Activated CD4-positive, alpha-beta T cell treated with anti-CD3 and anti-CD28 coated beads, Interleukin-2, amount 50 U/mL, for 1 hour (primary cell): Measurements from ENCODE around the gene BRIP1.
"Not testable (repeated sequence)": the region's sequence is repeated elsewhere in the genome, so short reads cannot be mapped to it uniquely, and the experiment has no call there.

Source experiments
- DNase-seq: peaks from one replicate; pipeline ENCODE4 v3.0.0-alpha.2; 2020

The BRIP1 gene

DNA sequence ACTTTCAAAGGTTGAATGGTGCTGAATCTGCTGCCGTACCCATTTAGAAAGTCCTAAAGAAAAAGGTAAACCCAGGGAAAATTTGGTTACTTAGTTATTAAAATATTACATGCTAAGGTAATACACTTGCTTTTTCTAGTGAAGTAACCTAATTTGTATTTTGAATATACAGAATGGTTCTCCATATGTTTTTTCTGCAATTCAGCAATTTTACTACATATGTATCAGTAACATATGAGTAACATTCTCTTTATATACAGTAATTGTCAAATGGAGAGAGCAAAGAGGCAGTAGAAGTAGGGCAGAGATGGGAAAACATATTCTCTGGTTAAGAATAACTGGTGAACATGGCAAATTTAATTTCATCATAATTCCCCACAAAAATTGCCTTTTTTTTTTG, 177.2 kb downstream of the BRIP1 start:
- no peak for DNase-seq

DNA sequence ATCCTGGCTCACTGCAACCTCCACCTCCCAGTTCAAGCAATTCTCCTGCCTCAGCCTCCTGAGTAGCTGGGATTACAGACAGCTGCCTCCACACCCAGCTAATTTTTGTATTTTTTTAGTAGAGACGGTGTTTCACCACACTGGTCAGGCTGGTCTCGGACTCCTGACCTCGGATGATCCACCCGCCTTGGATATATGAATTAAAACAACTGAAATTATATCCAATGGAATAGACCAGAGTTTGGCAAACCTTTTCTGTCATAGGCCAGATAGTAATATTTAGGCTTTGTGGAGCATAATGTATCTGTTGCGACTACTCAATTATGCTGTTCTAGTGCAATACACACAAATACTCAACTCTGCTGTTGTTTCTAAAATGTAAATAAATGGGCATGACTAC, 178.5 kb downstream of the BRIP1 start:
- no peak for DNase-seq

DNA sequence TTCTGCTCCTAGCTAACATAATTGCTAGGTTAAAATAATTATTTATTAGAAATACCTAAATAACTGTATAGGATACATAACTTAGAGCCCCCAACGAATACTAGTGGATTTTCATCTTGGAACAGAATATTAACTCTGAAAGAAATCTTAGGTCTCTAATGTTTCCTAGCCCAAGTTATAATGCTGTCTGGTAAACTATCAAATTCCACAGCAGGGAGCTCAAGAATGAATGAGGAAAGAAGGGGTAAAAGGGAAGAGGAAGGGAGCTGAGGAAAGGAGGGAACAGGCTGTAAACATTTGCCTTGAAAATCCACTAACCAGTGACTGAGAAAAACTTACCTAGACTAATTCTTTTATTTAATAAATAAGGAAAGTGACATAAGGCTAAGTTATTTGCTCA, 179.2 kb downstream of the BRIP1 start:
- DNase-seq, result no peak

DNA sequence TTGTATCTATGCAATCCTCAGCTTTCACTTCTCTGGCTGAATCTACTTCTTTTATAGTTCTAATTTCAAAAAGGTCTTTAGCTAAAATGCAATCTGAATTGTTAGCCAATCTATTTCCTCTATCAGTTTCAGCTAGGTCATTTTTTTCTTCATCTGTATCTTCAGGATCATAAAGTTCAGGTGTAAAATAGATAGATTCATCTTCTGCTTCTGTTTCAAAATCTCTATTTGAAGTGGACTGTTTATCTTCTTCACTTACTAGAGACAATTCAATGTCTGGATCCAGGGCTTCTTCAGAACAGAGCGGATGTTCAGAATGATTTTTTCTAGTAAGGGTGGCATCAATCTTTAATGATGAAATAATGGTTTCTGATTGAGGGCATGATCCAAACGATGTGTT, 179.9 kb downstream of the BRIP1 start:
- no peak for DNase-seq

DNA sequence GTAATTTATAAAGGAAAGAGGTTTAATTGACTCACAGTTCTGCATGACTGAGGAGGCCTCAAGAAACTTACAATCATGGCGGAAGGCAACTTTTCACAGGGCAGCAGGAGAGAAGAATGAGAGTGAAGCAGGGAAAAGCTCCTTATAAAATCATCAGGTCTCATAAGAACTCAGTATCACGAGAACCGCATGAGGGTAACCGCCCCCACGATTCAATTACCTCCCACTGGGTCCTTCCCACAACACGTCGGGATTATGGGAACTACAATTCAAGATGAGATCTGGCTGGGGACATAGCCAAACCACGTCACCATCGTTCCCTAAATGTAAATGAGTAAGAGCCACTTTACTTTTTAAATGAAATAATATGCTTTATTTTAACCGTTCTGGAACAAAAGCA, 182.4 kb downstream of the BRIP1 start:
- no peak for DNase-seq

DNA sequence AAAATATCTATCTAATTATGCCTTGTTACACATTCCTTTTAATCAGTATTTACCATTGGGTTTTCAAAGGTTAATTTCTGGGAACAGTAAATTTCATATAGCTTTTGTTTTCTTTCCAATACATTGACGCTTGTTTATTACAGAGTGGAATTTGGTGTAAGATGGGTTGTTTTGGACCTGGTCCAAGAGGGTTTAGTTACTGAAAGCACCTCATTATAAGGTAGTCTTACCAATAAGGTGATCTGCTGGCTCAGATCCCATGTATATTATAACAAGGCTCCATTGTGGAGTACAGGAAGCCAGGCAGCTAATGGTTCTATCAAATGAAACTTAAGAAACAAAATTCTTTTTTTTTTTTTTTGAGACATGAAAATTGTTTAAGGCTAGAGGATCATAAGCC, 185.0 kb downstream of the BRIP1 start:
- DNase-seq, result no peak

DNA sequence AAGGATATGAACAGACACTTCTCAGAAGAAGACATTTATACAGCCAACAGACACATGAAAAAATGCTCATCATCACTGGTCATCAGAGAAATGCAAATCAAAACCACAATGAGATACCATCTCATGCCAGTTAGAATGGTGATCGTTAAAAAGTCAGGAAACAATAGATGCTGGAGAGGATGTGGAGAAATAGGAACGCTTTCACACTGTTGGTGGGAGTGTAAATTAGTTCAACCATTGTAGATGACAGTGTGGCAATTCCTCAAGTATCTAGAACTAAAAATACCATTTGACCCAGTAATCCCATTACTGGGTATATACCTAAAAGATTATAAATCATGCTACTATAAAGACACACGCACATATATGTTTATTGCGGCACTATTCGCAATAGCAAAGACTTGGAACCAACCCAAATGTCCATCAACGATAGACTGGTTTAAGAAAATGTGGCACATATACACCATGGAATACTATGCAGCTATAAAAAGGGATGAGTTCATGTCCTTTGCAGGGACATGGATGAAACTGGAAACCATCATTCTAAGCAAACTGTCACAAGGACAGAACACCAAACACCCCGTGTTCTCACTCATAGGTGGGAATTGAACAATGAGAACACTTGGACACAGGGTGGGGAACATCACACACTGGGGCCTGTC, 186.0 kb downstream of the BRIP1 start:
- not testable (repeated sequence) for DNase-seq

DNA sequence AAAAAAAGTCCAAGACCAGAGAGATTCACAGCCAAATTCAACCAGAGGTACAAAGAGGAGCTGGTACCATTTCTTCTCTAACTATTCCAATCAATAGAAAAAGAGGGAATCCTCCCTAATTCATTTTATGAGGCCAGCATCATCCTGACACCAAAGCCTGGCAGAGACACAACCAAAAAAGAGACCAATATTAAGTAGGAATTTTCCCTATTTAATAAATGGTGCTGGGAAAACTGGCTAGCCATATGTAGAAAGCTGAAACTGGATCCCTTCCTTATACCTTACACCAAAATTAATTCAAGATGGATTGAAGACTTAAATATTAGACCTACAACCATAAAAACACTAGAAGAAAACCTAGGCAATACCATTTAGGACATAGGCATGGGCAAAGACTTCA, 186.8 kb downstream of the BRIP1 start:
- not testable (repeated sequence) for DNase-seq

DNA sequence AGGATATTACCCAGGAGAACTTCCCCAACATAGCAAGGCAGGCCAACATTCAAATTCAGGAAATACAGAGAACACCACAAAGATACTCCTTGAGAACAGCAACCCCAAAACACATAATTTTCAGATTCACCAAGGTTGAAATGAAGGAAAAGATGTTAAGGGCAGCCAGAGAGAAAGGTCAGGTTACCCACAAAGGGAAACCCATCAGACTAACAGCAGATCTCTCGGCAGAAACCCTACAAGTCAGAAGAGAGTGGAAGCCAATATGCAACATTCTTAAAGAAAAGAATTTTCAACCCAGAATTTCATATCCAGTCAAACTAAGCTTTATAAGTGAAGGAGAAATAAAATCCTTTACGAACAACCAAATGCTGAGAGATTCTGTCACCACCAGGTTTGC, 188.7 kb downstream of the BRIP1 start:
- DNase-seq, result not testable (repeated sequence)

DNA sequence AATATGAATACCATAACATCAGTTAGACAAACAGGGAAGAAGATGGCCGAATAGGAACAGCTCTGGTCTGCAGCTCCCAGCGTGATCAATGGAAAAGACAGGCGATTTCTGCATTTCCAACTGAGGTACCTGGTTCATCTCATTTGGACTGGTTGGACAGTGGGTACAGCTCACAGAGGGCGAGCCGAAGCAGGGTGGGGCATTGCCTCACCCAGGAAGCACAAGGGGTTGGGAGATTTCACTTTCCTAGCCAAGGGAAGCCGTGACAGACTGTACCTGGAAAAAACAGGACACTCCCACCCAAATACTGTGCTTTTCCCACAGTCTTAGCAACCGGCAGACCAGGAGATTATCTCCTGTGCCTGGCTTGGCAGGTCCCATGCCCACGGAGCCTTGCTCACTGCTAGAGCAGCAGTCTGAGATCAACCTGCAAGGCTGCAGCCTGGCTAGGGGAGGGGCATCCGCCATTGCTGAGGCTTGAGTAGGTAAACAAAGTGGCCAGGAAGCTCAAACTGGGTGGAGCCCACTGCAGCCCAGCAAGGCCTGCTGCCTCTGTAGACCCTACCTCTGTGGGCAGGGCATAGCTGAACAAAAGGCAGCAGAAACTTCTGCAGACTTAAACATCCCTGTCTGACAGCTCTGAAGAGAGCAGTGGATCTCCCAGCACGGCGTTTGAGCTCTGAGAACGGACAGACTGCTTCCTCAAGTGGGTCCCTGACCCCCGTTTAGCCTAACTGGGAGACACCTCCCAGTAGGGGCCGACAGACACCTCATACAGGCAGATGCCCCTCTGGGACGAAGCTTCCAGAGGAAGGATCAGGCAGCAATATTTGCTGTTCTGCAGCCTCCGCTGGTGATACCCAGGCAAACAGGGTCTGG, 190.1 kb downstream of the BRIP1 start:
- not testable (repeated sequence) for DNase-seq

DNA sequence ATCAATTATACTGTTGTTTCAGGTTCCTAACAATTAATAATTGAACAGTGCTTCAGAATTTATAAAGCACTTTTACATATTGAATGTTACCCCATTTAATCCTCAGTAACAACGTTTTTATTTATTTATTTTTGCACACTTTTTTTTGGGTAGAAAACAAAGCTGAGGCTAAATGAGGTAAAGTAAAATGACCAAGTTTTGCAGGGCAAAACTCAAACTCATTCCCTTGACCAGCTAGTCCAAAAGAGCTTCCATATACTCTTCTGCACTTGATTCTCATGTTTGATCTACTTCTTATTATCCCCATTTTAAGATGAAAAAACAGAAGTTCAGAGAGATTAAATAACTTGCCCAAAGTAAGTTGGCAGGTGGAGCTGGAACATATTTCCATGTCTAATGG, 191.2 kb downstream of the BRIP1 start:
- DNase-seq, result no peak

DNA sequence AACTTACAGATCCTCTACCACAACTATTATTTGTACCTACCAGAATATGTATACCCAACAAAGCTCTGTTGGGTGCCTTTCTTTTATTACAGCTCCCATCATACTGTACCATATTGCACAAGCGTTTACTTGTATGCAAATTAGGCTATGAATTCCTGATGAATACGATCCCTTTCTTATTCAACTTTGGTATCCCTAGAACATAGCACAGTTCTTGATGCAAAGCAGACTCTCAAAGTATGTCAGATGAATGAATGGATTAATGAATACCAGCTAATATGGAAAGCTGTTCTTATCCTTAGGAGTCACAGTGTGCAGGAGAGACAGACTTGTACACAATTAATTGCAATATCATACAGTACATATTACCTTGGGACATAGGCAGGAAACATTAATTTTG, 192.6 kb downstream of the BRIP1 start:
- DNase-seq, result no peak

DNA sequence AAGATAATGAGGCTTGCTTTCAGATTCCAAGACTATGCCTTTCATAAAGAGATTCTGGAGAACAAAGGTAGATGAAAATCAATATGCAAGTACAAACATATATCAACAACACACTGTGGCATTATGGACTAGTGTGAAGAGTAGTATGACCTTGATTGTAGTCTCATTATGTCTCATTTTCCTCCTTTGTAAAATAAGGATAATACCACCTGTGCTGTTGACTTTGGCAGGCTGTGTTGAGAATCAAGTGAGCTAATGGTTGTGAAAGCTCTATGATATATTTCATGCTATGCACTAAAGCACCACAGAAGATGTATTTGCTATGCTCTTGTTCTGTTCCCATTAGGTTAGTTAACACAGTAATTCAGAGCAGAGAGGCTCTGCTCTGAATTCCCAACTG, 193.8 kb downstream of the BRIP1 start:
- DNase-seq, result no peak

DNA sequence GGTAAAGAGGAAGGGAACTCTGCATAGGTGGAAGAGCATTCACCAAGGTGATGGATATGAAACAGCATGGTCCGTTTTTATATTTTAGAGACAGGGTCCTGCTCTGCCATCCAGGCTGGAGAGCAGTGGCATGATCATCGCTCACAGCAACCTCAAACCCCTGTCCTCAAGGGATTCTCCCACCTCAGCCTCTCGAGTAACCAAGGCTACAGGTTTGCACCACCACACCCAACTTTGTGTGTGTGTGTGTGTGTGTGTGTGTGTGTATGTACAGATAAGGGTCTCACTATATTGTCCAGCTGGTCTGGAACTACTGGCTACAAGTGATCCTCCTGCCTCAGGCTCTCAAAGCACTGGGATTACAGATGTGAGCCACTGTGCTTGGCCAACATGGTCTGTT, 194.8 kb downstream of the BRIP1 start:
- no peak for DNase-seq

DNA sequence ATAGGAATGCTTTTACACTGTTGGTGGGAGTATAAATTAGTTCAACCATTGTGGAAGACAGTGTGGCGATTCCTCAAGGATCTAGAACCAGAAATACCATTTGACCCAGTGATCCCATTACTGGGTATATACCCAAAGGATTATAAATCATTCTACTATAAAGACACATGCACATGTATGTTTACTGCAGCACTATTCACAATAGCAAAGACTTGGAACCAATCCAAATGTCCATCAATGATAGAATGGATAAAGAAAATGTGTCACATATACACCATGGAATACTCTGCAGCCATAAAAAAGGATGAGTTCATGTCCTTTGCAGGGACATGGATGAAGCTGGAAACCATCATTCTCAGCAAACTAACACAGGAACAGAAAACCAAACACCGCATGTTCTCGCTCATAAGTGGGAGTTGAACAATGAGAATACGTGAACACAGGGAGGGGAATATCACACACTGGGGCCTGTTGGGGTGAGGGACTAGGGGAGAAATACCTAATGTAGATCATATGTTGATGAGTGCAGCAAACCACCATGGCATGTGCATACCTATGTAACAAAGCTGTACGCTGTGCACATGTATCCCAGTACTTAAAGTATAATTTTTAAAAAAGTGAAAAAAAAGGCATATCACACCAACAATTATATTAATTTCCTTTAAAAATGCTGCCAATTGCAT, 196.8 kb downstream of the BRIP1 start:
- not testable (repeated sequence) for DNase-seq

DNA sequence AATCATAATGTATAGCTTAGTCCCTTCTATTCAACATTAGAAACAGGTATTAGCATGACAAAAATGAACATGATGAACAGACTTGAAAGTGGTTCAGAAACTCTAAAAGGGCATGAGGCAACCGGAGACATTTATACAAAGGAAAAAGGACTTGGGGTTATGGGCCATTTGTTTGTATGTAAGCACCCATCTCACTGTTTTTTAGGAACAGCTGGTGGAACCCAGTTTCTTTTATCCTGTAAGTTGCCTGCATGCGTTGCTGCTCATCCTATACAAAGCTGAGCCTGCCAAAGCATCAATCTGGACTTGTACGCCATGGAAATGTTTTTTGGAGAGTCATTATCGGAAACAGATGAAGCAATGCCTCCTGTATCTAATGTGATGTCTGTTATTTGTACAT, 200.0 kb downstream of the BRIP1 start:
- DNase-seq, result no peak

DNA sequence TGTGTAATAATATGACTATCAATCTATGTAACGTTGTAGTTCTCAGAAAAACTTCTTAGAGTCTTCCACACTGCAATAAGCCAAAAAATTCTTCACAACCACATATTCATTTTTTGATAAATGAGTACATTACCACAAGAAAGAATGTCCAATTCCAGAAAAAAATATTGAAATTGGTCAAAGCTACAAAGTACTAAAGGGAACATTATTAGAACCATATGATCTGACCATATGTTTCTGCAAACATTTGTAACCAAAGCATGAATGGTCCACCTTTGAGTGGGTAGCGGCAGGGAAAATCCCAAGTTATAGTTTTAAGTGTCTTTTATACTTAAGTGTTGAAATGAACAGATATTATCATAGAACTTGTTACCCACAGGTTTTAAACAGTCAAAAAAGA, 200.6 kb downstream of the BRIP1 start:
- DNase-seq, result no peak

DNA sequence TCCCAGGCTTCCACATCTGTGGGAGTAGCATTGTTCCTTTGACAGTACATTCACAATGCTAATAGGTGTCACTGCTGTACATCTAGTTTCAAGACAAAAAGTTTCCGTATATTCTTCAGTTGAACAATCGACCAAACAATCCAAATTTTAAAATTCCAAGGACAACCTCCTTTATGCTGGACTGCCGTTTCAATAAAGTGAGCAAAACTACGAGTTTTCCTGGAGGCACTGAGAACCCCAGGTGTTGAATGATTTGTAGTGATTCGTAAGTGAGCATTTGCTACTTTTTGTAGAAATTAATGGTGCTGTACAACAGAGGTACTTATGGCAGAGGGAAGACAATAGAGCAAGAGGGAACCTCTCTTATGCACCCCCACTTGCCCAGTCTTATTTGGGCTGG, 201.1 kb downstream of the BRIP1 start:
- DNase-seq, result no peak

DNA sequence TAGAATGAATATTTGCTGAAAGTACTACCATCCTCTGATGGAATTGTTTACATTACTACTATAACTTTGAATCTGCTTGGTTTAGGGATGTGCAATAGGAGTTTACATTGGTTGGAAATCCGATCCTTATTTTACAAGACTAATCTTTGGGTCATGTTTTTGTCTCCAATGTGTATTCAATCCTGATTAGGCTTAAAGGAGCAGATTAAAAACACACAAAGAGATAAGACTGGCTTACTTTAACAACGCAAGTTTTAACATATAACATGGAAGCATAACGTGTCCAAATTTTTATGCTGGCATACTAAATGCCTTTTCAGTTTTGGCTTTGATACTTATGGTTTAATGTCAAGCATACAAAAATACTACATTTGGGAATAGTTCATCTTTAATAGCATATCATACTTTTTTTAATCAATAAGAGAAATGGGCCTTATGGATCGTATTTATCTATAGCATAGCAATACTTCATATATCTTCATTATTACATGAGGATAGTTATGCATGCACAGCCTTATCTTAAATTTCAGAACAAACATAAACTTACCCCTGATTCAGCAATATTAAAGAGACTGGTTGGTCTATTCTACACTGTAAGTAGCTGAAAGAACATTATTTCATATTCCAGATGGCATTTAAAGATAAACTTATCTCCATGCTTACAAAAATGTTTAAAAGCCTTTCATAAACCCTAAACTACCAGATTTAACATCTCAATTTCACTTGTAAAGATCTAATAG, 202.4 kb downstream of the BRIP1 start:
- no peak for DNase-seq

DNA sequence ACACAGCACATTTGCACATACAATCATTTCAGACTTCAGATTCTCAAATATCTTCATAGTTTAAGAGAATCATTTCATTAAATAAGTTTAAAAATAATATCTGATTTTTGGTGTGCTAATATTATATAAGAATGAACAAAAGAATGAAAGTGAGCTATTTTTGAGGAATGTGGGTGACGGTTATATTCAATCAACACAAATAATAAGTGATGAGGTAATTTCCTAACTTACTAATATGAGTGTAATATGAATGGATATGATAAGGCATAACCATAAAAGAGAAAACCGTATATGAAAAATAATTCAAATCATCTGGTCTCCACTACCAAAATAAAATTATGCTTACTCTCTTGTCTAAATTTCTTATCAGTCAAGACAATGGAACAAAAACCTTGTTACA, 203.9 kb downstream of the BRIP1 start:
- DNase-seq, result no peak

DNA sequence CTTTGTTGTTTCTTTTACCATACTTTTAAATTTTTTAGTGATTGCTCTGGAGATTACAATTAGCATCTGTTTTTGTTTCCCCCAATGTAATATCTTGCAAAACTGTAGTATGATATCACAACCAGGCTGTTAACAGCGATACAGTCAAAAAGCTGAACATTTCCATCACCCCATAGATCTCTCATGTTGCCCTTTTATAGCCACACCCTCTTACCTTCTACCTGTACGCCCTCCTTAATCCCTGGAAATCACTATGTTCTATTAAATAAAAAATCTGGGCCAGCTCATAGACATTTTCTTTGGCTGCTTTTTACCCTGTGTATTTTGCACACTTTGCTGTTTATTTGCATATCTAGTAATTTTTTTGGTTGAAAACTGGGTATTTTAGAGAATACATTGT, 205.1 kb downstream of the BRIP1 start:
- DNase-seq, result no peak

DNA sequence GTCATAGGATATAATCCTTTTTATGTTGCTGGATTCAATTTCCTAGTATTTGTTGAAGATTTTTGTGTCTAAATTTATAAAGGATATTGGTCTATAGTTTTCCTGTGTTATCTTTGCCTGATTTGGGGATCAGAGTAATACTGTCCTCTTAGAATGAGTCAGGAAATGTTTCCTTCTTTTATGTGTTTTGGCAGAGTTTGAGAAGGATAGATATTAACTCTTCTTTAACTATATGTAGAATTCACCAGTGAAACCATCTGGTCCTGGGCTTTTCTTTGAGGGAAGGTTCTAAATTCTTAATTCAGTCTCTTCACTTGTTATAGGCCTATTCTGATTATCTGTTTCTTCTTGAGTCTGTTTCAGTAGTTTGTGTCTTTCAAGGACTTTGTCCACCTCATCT, 206.0 kb downstream of the BRIP1 start:
- DNase-seq, result no peak

DNA sequence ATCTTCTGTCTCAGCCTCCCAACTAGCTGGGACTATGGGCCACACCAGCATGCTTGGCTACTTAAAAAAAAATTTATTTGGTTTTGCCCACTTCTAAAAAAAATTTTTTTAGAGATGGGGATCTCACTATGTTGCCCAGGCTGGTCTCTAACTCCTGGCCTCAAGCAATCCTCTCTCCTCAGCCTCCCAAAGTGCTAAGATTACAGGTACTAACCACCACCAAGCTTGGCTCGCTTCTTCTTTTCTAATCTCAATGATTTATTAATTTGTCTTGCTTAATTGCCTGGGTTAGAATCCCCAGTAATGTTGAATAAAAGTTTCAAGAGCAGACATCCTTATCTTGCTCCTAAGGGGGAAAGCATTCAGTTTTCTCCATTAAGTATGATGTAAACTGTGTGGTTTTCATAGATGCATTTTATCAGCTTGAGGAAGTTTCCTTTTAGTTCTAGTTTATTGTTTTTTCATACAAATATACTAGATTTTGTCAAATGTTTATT, 206.6 kb downstream of the BRIP1 start:
- DNase-seq, result no peak
